Fibroblast of lung (primary cell): ENCODE measurements around the gene PTGIS.
"Not testable (repeated sequence)": the region's sequence is repeated elsewhere in the genome, so short reads cannot be mapped to it uniquely, and the experiment has no call there.

Experiments used
- CTCF ChIP-seq, 2 donors: IDR thresholded peaks in 1 of 2; conservative IDR thresholded peaks in 1 of 2; 1 replicate in 1 of 2; 2 replicates in 1 of 2; pipeline ENCODE4 v1.5.1; 2011 to 2012; ENCODE audit warnings: low read length in 2 of 2, control low read depth in 1 of 2, inconsistent platforms in 1 of 2, low read depth in 1 of 2, mild to moderate bottlenecking in 1 of 2
- EZH2 ChIP-seq: IDR thresholded peaks from 2 replicates; pipeline ENCODE4 v1.5.1; 2012; ENCODE audit warnings: low read length, control low read depth, mild to moderate bottlenecking; ENCODE audit errors: missing control alignments

- TF ChIP-seq EZH2; CTCF (conservative IDR thresholded peaks at IDR 0.05 in 1 of 2, IDR thresholded peaks at IDR 0.05 in 1 of 2; ENCODE audit: low read depth in 1 of 2, low read length in 2 of 2): not testable (repeated sequence)
These were observed 49.5 kb upstream of the PTGIS start for GRCh38 chr20:49617394-49617793.
